Trophoblast cell (in vitro differentiated cells and primary cell): Measurements from ENCODE around the gene XYLT2.
"Not testable (repeated sequence)": the region's sequence is repeated elsewhere in the genome, so short reads cannot be mapped to it uniquely, and the experiment has no call there.

Experiments used
- DNase-seq, 2 donors: peaks; one replicate each; pipeline ENCODE4 v3.0.0-alpha.2; 2016
- H2AFZ ChIP-seq: 2 replicates; pipeline ENCODE4 v1.6.1; 2013; ENCODE audit warnings: low read length, moderate library complexity, mild to moderate bottlenecking; ENCODE audit not compliant: insufficient read depth, poor library complexity
- H2AK5ac ChIP-seq: 2 replicates; pipeline ENCODE4 v1.6.1; 2013; ENCODE audit warnings: mild to moderate bottlenecking, low read length
- H2BK120ac ChIP-seq: 2 replicates; pipeline ENCODE4 v1.6.1; 2013; ENCODE audit warnings: low read length, mild to moderate bottlenecking, moderate library complexity; ENCODE audit not compliant: insufficient read depth, poor library complexity
- H2BK12ac ChIP-seq: 2 replicates; pipeline ENCODE4 v1.6.1; 2013; ENCODE audit warnings: mild to moderate bottlenecking, low read length, moderate library complexity
- H2BK5ac ChIP-seq: 2 replicates; pipeline ENCODE4 v1.6.1; 2013; ENCODE audit warnings: low read length, low read depth, moderate library complexity, mild to moderate bottlenecking; ENCODE audit not compliant: poor library complexity
- H3K14ac ChIP-seq: 2 replicates; pipeline ENCODE4 v1.6.1; 2013; ENCODE audit warnings: mild to moderate bottlenecking, low read length
- H3K18ac ChIP-seq: 2 replicates; pipeline ENCODE4 v1.6.1; 2013; ENCODE audit warnings: mild to moderate bottlenecking, low read length
- H3K23ac ChIP-seq: 2 replicates; pipeline ENCODE4 v1.6.1; 2013; ENCODE audit warnings: low read length
- H3K27ac ChIP-seq: 2 replicates; pipeline ENCODE4 v1.5.1; 2013; ENCODE audit warnings: low read depth, mild to moderate bottlenecking, inconsistent platforms, low read length, moderate library complexity
- H3K27me3 ChIP-seq: 2 replicates; pipeline ENCODE4 v1.6.1; 2013; ENCODE audit warnings: inconsistent platforms, mild to moderate bottlenecking, low read length, moderate library complexity; ENCODE audit not compliant: insufficient read depth
- H3K36me3 ChIP-seq, 2 experiments: 1 replicate in 1 of 2; 2 replicates in 1 of 2; pipeline ENCODE4 v1.6.1; 2013; ENCODE audit warnings: low read length in 2 of 2, mild to moderate bottlenecking in 2 of 2, moderate library complexity in 1 of 2; ENCODE audit not compliant: insufficient read depth in 2 of 2, control insufficient read depth in 1 of 2
- H3K4ac ChIP-seq: 2 replicates; pipeline ENCODE4 v1.6.1; 2013; ENCODE audit warnings: low read depth, mild to moderate bottlenecking, low read length, moderate library complexity
- H3K4me1 ChIP-seq, 2 experiments: 1 replicate in 1 of 2; 2 replicates in 1 of 2; pipeline ENCODE4 v1.6.1; 2013; ENCODE audit warnings: low read length in 2 of 2, mild to moderate bottlenecking in 2 of 2, moderate library complexity in 1 of 2; ENCODE audit not compliant: insufficient read depth in 2 of 2, control insufficient read depth in 1 of 2
- H3K4me2 ChIP-seq: 2 replicates; pipeline ENCODE4 v1.6.1; 2013; ENCODE audit warnings: inconsistent platforms, mild to moderate bottlenecking, low read length, moderate library complexity
- H3K4me3 ChIP-seq: 2 replicates; pipeline ENCODE4 v1.5.1; 2013; ENCODE audit warnings: mild to moderate bottlenecking, low read depth, low read length, inconsistent platforms
- H3K79me1 ChIP-seq: one replicate; pipeline ENCODE4 v1.6.1; 2013; ENCODE audit warnings: low read length
- H3K79me2 ChIP-seq: 2 replicates; pipeline ENCODE4 v1.6.1; 2013; ENCODE audit warnings: low read length, mild to moderate bottlenecking; ENCODE audit not compliant: control insufficient read depth, insufficient read depth, poor library complexity
- H3K9ac ChIP-seq: 2 replicates; pipeline ENCODE4 v1.6.1; 2013; ENCODE audit warnings: mild to moderate bottlenecking, low read length
- H3K9me3 ChIP-seq: 2 replicates; pipeline ENCODE4 v1.6.1; 2013; ENCODE audit warnings: low read depth, mild to moderate bottlenecking, control low read depth, inconsistent platforms, low read length; ENCODE audit not compliant: insufficient read depth
- H4K12ac ChIP-seq: 2 replicates; pipeline ENCODE4 v1.6.1; 2013; ENCODE audit warnings: low read depth, mild to moderate bottlenecking, low read length, moderate library complexity
- H4K8ac ChIP-seq: 2 replicates; pipeline ENCODE4 v1.6.1; 2013; ENCODE audit warnings: low read depth, mild to moderate bottlenecking, low read length, moderate library complexity
- H4K91ac ChIP-seq: one replicate; pipeline ENCODE4 v1.6.1; 2013; ENCODE audit warnings: low read depth, mild to moderate bottlenecking, low read length, moderate library complexity
- WGBS: extraction: QIAGEN DNeasy Blood & Tissue Kit; methylation state at CpG from one replicate; pipeline ENCODE4 v1.1.7; 2013; ENCODE audit warnings: missing lambda C conversion rate; ENCODE audit not compliant: insufficient read length, insufficient coverage; ENCODE audit errors: extremely low coverage; 5-methylcytosine and 5-hydroxymethylcytosine counted together

Gene XYLT2

GRCh38 chr17:50300824-50301223, 45.1 kb upstream of the XYLT2 start:
- not testable (repeated sequence) for H3K23ac ChIP-seq

GRCh38 chr17:50301891-50302584, 43.9 kb upstream of the XYLT2 start:
- H2AK5ac ChIP-seq, result no peak overlapping the region
- H4K12ac ChIP-seq, result no peak overlapping the region
- H2AFZ ChIP-seq, result no peak overlapping the region
- H3K36me3 ChIP-seq, result no peaks in the 10 kb centered on the region
- H3K27ac ChIP-seq, result no peak overlapping the region
- no peak overlapping the region for H3K4me2 ChIP-seq
- no peak overlapping the region for H3K4ac ChIP-seq
- H3K4me1 ChIP-seq, result no peaks in the 10 kb centered on the region
- H4K8ac ChIP-seq, result no peak overlapping the region
- no peak overlapping the region for H4K91ac ChIP-seq
- H3K18ac ChIP-seq, result no peak overlapping the region
- H3K23ac ChIP-seq, result no peak overlapping the region
- DNase-seq, result no peak
- no peak overlapping the region for H3K9ac ChIP-seq
- no peak overlapping the region for H2BK120ac ChIP-seq
- H3K14ac ChIP-seq, result no peak overlapping the region
- no peaks in the 10 kb centered on the region for H3K79me1 ChIP-seq
- no peaks in the 10 kb centered on the region for H3K9me3 ChIP-seq
- H3K27me3 ChIP-seq, result no peaks in the 10 kb centered on the region
- no peaks in the 10 kb centered on the region for H3K79me2 ChIP-seq
- H3K4me3 ChIP-seq, result no peak overlapping the region
- no peak overlapping the region for H2BK12ac ChIP-seq
- H2BK5ac ChIP-seq, result no peak overlapping the region
- WGBS, result no CpG with 5 or more reads among the region's 9 CpGs

More at GRCh38 chr17:50300824-50301223, 45.1 kb upstream of the XYLT2 start:
- not testable (repeated sequence) for H3K27ac ChIP-seq, H3K36me3 ChIP-seq, H3K4me3 ChIP-seq, H3K4me2 ChIP-seq, H3K18ac ChIP-seq, H4K12ac ChIP-seq, H2BK120ac ChIP-seq, H3K9ac ChIP-seq, H4K91ac ChIP-seq, H4K8ac ChIP-seq, DNase-seq, H3K27me3 ChIP-seq, H2BK12ac ChIP-seq, H2AFZ ChIP-seq, H2AK5ac ChIP-seq, H3K14ac ChIP-seq, H3K4ac ChIP-seq, H3K79me1 ChIP-seq, H3K9me3 ChIP-seq, H3K79me2 ChIP-seq, H3K4me1 ChIP-seq, H2BK5ac ChIP-seq
- no CpG with 5 or more reads among the region's 1 CpG for WGBS

- Histone ChIP-seq H2AFZ (no peak overlapping the region), H4K91ac (no peak overlapping the region), H3K9ac (no peak overlapping the region), H3K18ac (no peak overlapping the region), H3K9me3 (no peaks in the 10 kb centered on the region), H3K27ac (no peak overlapping the region), H3K4me1 (no peaks in the 10 kb centered on the region), H2AK5ac (no peak overlapping the region), H3K79me1 (no peaks in the 10 kb centered on the region), H3K4me2 (no peak overlapping the region), H4K8ac (no peak overlapping the region), H2BK5ac (no peak overlapping the region), H4K12ac (no peak overlapping the region), H3K14ac (no peak overlapping the region), H3K36me3 (no peaks in the 10 kb centered on the region), H3K4ac (no peak overlapping the region), H3K4me3 (no peak overlapping the region), H2BK120ac (no peak overlapping the region), H2BK12ac (no peak overlapping the region), H3K23ac (no peak overlapping the region), H3K27me3 (no peaks in the 10 kb centered on the region), H3K79me2 (no peaks in the 10 kb centered on the region)
- no peak for DNase-seq
- no CpG with 5 or more reads among the region's 11 CpGs for WGBS
These were observed 42.9 kb upstream of the XYLT2 start for GRCh38 chr17:50303051-50303450.

GRCh38 chr17:50303596-50303995, 42.3 kb upstream of the XYLT2 start:
- Histone ChIP-seq H4K91ac (no peak overlapping the region), H3K79me2 (no peaks in the 10 kb centered on the region), H3K36me3 (no peaks in the 10 kb centered on the region), H2BK120ac (no peak overlapping the region), H3K27ac (no peak overlapping the region), H3K9ac (no peak overlapping the region), H3K4me3 (no peak overlapping the region), H2BK12ac (no peak overlapping the region), H3K9me3 (no peaks in the 10 kb centered on the region), H3K18ac (no peak overlapping the region), H3K4ac (no peak overlapping the region), H3K4me2 (no peak overlapping the region), H4K12ac (no peak overlapping the region), H2AFZ (no peak overlapping the region), H3K4me1 (no peaks in the 10 kb centered on the region), H2AK5ac (no peak overlapping the region), H3K79me1 (no peaks in the 10 kb centered on the region), H3K23ac (no peak overlapping the region), H3K14ac (no peak overlapping the region), H4K8ac (no peak overlapping the region), H3K27me3 (no peaks in the 10 kb centered on the region), H2BK5ac (no peak overlapping the region)
- no CpG with 5 or more reads among the region's 4 CpGs for WGBS
- DNase-seq, result no peak
